MM.1S (cell line): ENCODE data around the gene PPP1R3G.

Experiments
- DNase-seq: peaks from one replicate; pipeline ENCODE4 v3.0.0-alpha.2; 2015
- H2AFZ ChIP-seq: fragments of 300-600 bp; sonication (generic); 2 replicates; pipeline ENCODE4 v1.6.0; 2016; ENCODE audit warnings: antibody characterized with exemption, low read length
- H3F3A ChIP-seq: fragments of 300-600 bp; sonication (generic); 2 replicates; pipeline ENCODE4 v1.6.1; 2016; ENCODE audit warnings: mild to moderate bottlenecking, antibody characterized with exemption, low read length, moderate library complexity, mixed read lengths; ENCODE audit not compliant: insufficient read depth
- H3K27ac ChIP-seq: fragments of 300-600 bp; sonication (generic); 2 replicates; pipeline ENCODE4 v1.5.1; 2016; ENCODE audit warnings: mild to moderate bottlenecking, low read length
- H3K27me3 ChIP-seq: fragments of 300-600 bp; sonication (generic); replicated peaks from 2 replicates; pipeline ENCODE4 v1.6.0; 2016; ENCODE audit warnings: low read length; ENCODE audit not compliant: insufficient read depth
- H3K36me3 ChIP-seq: fragments of 300-600 bp; sonication (generic); replicated peaks from 2 replicates; pipeline ENCODE4 v1.6.1; 2016; ENCODE audit warnings: mild to moderate bottlenecking, low read length, mixed read lengths; ENCODE audit not compliant: insufficient read depth
- H3K4me1 ChIP-seq: fragments of 300-600 bp; sonication (generic); 2 replicates; pipeline ENCODE4 v1.6.1; 2016; ENCODE audit warnings: low read length, mixed read lengths
- H3K4me2 ChIP-seq: fragments of 300-600 bp; sonication (generic); 2 replicates; pipeline ENCODE4 v1.6.0; 2016; ENCODE audit warnings: low read depth, low read length
- H3K4me3 ChIP-seq: fragments of 300-600 bp; sonication (generic); 2 replicates; pipeline ENCODE4 v1.5.1; 2016; ENCODE audit warnings: low read length, mixed read lengths
- H3K79me2 ChIP-seq: fragments of 300-600 bp; sonication (generic); 2 replicates; pipeline ENCODE4 v1.6.1; 2016; ENCODE audit warnings: mixed run types, low read length, mixed read lengths
- H3K9ac ChIP-seq: fragments of 300-600 bp; sonication (generic); 2 replicates; pipeline ENCODE4 v1.6.1; 2016; ENCODE audit warnings: low read length, mixed read lengths
- H3K9me2 ChIP-seq: fragments of 300-600 bp; sonication (generic); replicated peaks from 2 replicates; pipeline ENCODE4 v1.6.1; 2016; ENCODE audit warnings: mild to moderate bottlenecking, low read length, mixed read lengths; ENCODE audit not compliant: insufficient read depth
- H3K9me3 ChIP-seq: fragments of 300-600 bp; sonication (generic); replicated peaks from 2 replicates; pipeline ENCODE4 v1.6.1; 2016; ENCODE audit warnings: mild to moderate bottlenecking, low read length, mixed read lengths; ENCODE audit not compliant: insufficient read depth
- H4K20me1 ChIP-seq: fragments of 300-600 bp; sonication (generic); 2 replicates; pipeline ENCODE4 v1.6.1; 2016; ENCODE audit warnings: mild to moderate bottlenecking, low read length, moderate library complexity, mixed read lengths; ENCODE audit not compliant: insufficient read depth
- EZH2 ChIP-seq: fragments of 300-600 bp; sonication (generic); optimal IDR thresholded peaks from 2 replicates; pipeline ENCODE3; 2017; ENCODE audit warnings: low read depth, mild to moderate bottlenecking, antibody characterized with exemption, low read length, mixed read lengths
- EZH2phosphoT487 ChIP-seq: fragments of 300-600 bp; sonication (generic); IDR thresholded peaks from 2 replicates; pipeline ENCODE4 v1.6.1; 2018; ENCODE audit warnings: antibody characterized with exemption, low read length
- TF ChIP-seq, protein P1 (sequence below): fragments of 300-600 bp; sonication (generic); IDR thresholded peaks from 2 replicates; pipeline ENCODE4 v1.5.1; 2016; ENCODE audit warnings: antibody characterized with exemption, low read length, mixed read lengths

PPP1R3G gene

DNA sequence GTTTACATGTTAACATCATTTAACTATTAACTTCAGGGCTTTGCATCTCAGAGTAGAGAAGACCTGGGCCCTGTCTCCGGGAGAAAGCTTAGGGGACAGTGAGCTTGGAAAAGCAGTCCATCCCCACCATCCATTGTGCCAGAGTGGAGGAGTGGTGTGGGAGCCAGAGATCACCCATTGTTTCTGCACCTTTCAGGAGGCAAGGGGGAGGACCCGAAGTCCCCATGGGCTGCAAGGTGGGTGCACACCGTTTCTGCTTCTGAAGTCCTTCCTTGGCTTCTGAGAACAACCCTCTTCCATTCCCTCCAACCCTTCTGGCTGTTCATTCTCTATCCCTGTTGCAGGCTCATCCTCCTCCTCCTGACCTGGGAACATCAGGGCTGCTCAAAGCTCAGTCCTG lies 4.0 kb upstream of the PPP1R3G start:
- TF ChIP-seq EZH2 (no peak), EZH2phosphoT487 (no peak)
- TF ChIP-seq, protein P1, sequence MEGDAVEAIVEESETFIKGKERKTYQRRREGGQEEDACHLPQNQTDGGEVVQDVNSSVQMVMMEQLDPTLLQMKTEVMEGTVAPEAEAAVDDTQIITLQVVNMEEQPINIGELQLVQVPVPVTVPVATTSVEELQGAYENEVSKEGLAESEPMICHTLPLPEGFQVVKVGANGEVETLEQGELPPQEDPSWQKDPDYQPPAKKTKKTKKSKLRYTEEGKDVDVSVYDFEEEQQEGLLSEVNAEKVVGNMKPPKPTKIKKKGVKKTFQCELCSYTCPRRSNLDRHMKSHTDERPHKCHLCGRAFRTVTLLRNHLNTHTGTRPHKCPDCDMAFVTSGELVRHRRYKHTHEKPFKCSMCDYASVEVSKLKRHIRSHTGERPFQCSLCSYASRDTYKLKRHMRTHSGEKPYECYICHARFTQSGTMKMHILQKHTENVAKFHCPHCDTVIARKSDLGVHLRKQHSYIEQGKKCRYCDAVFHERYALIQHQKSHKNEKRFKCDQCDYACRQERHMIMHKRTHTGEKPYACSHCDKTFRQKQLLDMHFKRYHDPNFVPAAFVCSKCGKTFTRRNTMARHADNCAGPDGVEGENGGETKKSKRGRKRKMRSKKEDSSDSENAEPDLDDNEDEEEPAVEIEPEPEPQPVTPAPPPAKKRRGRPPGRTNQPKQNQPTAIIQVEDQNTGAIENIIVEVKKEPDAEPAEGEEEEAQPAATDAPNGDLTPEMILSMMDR: no peak
- Histone ChIP-seq H3K4me3 (no peak overlapping the region), H4K20me1 (no peaks in the 10 kb centered on the region), H3K27me3 (no peaks in the 10 kb centered on the region), H3K9me2 (no peaks in the 10 kb centered on the region), H3F3A (no peaks in the 10 kb centered on the region), H3K36me3 (no peaks in the 10 kb centered on the region), H3K4me2 (no peak overlapping the region), H3K9me3 (no peaks in the 10 kb centered on the region), H3K4me1 (peaks cover 2% of the 10 kb centered on the region; the same call in 1 of the 2 replicates), H2AFZ (no peak overlapping the region), H3K79me2 (no peaks in the 10 kb centered on the region), H3K9ac (no peak overlapping the region), H3K27ac (no peak overlapping the region)
- DNase-seq: no peak

DNA sequence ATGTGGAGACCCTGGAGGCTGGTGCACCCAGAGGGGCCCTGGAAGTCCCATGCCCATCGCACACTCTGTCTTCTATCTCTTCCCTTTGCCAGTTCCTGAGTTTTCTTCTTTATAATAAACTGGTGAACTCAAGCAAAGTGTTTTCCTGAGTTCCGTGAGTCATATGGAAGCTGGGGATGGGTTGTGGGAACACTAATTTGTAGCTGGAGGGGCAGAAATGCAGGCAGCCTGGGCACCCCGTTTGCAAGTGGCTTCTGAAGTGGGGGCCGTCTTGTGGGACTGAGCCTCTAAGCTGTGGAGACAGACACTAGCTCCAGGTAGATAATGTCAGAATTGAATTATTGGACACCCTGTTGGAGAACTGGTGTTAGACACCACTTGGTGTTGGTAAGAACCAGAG lies 3.2 kb upstream of the PPP1R3G start:
- Histone ChIP-seq H3K27me3 (no peaks in the 10 kb centered on the region), H3K4me1 (peaks cover 5% of the 10 kb centered on the region; the same call in 1 of the 2 replicates), H4K20me1 (no peaks in the 10 kb centered on the region), H3K9me3 (no peaks in the 10 kb centered on the region), H2AFZ (no peak overlapping the region), H3K27ac (no peak overlapping the region), H3K79me2 (no peaks in the 10 kb centered on the region), H3K4me3 (no peak overlapping the region), H3K9me2 (no peaks in the 10 kb centered on the region), H3F3A (no peaks in the 10 kb centered on the region), H3K4me2 (no peak overlapping the region), H3K9ac (no peak overlapping the region), H3K36me3 (no peaks in the 10 kb centered on the region)
- TF ChIP-seq EZH2phosphoT487 (no peak), EZH2 (no peak)
- TF ChIP-seq, protein P1: no peak
- DNase-seq: no peak

DNA sequence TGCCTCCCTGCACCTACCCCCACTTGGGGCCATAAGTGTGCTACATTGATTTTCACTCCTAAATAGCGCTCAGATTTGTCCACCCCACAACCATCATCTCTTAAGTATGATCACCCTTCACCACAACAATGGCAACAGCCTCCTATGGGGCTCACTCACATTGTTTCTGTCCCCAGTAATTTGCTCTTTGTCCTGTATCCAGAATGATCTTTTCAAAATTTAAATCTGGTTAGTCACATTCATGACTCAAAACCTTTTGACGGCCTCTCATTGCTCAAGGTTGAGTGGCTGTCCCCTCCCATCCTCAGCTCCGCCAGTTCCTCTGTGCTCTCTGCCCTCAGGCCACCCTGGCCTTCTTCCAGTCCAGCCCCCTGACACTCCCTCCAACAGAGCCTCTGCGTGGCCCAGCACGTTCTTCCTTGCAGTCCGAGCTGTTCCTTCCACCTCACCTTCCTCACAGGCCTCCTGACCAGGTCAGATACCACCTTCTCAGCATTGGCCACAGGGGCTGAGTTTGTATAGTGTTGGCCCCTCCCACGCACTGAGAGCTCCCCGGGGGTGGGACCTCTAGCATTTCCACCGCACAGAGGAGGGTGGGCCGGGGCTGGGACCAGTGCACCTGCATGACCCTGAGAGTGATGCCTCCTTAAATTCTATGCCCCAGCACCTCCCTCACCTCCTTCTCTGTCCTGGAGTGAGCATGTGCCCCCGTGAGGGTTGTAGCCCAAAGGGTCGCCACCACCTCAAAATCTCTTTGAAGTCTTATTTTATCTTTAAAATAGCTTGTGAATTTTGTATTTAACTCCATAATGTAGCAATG lies 2.4 kb upstream of the PPP1R3G start:
- Histone ChIP-seq H3K27ac (no peak overlapping the region), H3K4me2 (no peak overlapping the region), H4K20me1 (no peaks in the 10 kb centered on the region), H3K79me2 (no peaks in the 10 kb centered on the region), H3K9ac (no peak overlapping the region), H3K9me2 (no peaks in the 10 kb centered on the region), H3K4me1 (peaks cover 5% of the 10 kb centered on the region; the same call in 1 of the 2 replicates), H3K4me3 (no peak overlapping the region), H2AFZ (no peak overlapping the region), H3K36me3 (no peaks in the 10 kb centered on the region), H3F3A (no peaks in the 10 kb centered on the region), H3K9me3 (no peaks in the 10 kb centered on the region), H3K27me3 (no peaks in the 10 kb centered on the region)
- DNase-seq: no peak
- TF ChIP-seq, protein P1: no peak
- no peak for TF ChIP-seq EZH2phosphoT487
